Measurements from ENCODE around the gene LGR6.

Gene LGR6

GRCh38 chr1:202283991-202284390, 90.4 kb downstream of the LGR6 start (continued):
- TF ChIP-seq PATZ1 (CRISPR knock-in tag; IDR thresholded peaks at IDR 0.05; ENCODE audit: borderline replicate concordance) = no peak
- TF ChIP-seq OSR1 (CRISPR knock-in tag; IDR thresholded peaks at IDR 0.05) = no peak
- no peak for TF ChIP-seq TCF4 (CRISPR knock-in tag; IDR thresholded peaks at IDR 0.05; ENCODE audit: borderline replicate concordance)
- TF ChIP-seq ARNTL (CRISPR knock-in tag; IDR thresholded peaks at IDR 0.05; ENCODE audit: borderline replicate concordance, low read depth) = no peak
- no peak for TF ChIP-seq TOX (CRISPR knock-in tag; IDR thresholded peaks at IDR 0.05; ENCODE audit: borderline replicate concordance)
- TF ChIP-seq POU6F1 (CRISPR knock-in tag; IDR thresholded peaks at IDR 0.05; ENCODE audit: borderline replicate concordance, low read depth) = no peak
- no peak for TF ChIP-seq ZFP30 (CRISPR knock-in tag; IDR thresholded peaks at IDR 0.05)

- no peak for ATAC-seq
- TF ChIP-seq TSHZ2 (CRISPR knock-in tag; IDR thresholded peaks at IDR 0.05) (no peak), POU6F1 (CRISPR knock-in tag; IDR thresholded peaks at IDR 0.05; ENCODE audit: borderline replicate concordance, low read depth) (no peak), ZNF565 (CRISPR knock-in tag; conservative IDR thresholded peaks at IDR 0.05; ENCODE audit: low read depth) (no peak), ESRRG (CRISPR knock-in tag; IDR thresholded peaks at IDR 0.05) (no peak), CSDC2 (CRISPR knock-in tag; IDR thresholded peaks at IDR 0.05) (no peak), PPARA (CRISPR knock-in tag; IDR thresholded peaks at IDR 0.05; ENCODE audit: borderline replicate concordance) (no peak), ZFP3 (CRISPR knock-in tag; IDR thresholded peaks at IDR 0.05) (no peak), TOX (CRISPR knock-in tag; IDR thresholded peaks at IDR 0.05; ENCODE audit: borderline replicate concordance) (no peak), CREB5 (CRISPR knock-in tag; IDR thresholded peaks at IDR 0.05; ENCODE audit: low read depth) (no peak), PATZ1 (CRISPR knock-in tag; IDR thresholded peaks at IDR 0.05; ENCODE audit: borderline replicate concordance) (no peak), CSRNP3 (CRISPR knock-in tag; IDR thresholded peaks at IDR 0.05) (no peak), TCF4 (CRISPR knock-in tag; IDR thresholded peaks at IDR 0.05; ENCODE audit: borderline replicate concordance) (no peak), BACH2 (CRISPR knock-in tag; IDR thresholded peaks at IDR 0.05; ENCODE audit: borderline replicate concordance) (no peak), ISL1 (CRISPR knock-in tag; IDR thresholded peaks at IDR 0.05) (no peak), ZNF8 (CRISPR knock-in tag; IDR thresholded peaks at IDR 0.05) (no peak), ZC3H10 (CRISPR knock-in tag; IDR thresholded peaks at IDR 0.05) (no peak), ARNTL (CRISPR knock-in tag; IDR thresholded peaks at IDR 0.05; ENCODE audit: borderline replicate concordance, low read depth) (no peak)
Observed at GRCh38 chr1:202285908-202286307, 92.3 kb downstream of the LGR6 start.
